ENCODE results near the gene ARHGAP27. TPM values are rescaled to one million over a fixed set of nuclear protein-coding genes. Genes with fewer than 3 reads are reported as not detected.

Gene ARHGAP27, protein sequence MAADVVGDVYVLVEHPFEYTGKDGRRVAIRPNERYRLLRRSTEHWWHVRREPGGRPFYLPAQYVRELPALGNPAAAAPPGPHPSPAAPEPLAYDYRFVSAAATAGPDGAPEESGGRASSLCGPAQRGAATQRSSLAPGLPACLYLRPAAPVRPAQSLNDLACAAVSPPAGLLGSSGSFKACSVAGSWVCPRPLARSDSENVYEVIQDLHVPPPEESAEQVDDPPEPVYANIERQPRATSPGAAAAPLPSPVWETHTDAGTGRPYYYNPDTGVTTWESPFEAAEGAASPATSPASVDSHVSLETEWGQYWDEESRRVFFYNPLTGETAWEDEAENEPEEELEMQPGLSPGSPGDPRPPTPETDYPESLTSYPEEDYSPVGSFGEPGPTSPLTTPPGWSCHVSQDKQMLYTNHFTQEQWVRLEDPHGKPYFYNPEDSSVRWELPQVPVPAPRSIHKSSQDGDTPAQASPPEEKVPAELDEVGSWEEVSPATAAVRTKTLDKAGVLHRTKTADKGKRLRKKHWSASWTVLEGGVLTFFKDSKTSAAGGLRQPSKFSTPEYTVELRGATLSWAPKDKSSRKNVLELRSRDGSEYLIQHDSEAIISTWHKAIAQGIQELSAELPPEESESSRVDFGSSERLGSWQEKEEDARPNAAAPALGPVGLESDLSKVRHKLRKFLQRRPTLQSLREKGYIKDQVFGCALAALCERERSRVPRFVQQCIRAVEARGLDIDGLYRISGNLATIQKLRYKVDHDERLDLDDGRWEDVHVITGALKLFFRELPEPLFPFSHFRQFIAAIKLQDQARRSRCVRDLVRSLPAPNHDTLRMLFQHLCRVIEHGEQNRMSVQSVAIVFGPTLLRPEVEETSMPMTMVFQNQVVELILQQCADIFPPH
- 2.5 and 11.4 TPM in 2 replicates for total RNA-seq

DNA sequence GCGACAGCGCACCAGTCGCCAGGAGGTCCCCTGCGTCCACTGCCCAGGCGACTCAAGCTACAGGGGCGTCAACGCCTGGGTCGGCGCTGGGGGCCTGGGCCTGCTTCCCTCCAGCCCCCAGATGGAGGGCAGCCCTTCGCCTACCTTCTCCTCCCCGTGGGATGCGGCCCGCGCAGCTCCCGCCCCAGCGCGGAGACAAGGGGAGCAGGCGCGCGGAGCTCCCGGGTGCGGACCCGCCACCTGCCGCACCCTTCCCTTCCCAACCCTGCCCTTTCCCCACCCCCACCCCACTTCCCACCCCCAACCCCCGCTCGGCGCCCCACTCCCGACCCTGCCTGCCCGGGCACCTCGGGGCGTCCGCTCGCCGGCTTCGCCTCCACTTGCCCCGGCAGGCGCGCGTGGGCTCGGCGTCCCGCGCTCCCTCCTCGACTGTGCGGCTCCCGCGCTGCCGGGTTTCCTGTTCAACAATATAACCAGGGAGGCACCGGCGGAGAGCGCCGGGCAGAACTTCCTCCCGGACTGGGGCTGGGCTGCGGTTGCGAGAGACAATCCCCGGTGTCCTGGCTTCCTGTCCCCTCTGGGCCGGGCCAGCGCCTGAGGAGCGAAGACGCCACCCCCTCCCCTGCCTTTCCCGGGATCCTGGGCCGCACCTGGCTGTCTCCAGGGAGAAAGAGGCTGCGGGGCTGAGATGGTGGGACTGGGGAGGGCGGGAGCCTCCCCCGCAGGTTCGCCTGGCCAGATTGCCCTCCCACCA lies at the start of gene ARHGAP27:
ARHGAP27 (minus strand) TSS at position 466 of the 754 bp plus-strand sequence. CDS start 2,591 bp downstream, outside the sequence.

Other genes with a start within 250 kb of the ARHGAP27 start
- 2.3 and 10.9 TPM in 2 replicates for gene FMNL1, start 211.0 kb downstream of the ARHGAP27 start, total RNA-seq
- 0.72 TPM in 1 of 2 replicates, not detected in the other for gene SPATA32, start 170.8 kb downstream of the ARHGAP27 start, total RNA-seq
- gene MAP3K14, start 115.8 kb downstream of the ARHGAP27 start, total RNA-seq: 1.9 and 5.8 TPM in 2 replicates
- gene PLEKHM1, start 57.9 kb upstream of the ARHGAP27 start, total RNA-seq: 11.4 and 25.8 TPM in 2 replicates